Right atrium auricular region (tissue), 2 donors: ENCODE data around the gene CRACR2B. TPM values are rescaled to one million over a fixed set of nuclear protein-coding genes. Genes with fewer than 3 reads are reported as not detected.

Source experiments
- DNase-seq: peaks from one replicate; pipeline ENCODE4 v3.0.0-alpha.2; 2019; ENCODE audit warnings: low spot score
- H3K27ac ChIP-seq, 2 donors: fragments of 200-600 bp; sonication (generic); 1 replicate in 1 of 2; 2 replicates in 1 of 2; pipeline ENCODE4 v1.5.1; 2016 to 2019
- H3K27me3 ChIP-seq, 2 donors: fragments of 200-600 bp; sonication (generic); one replicate each; pipeline versions ENCODE4 v1.5.1 to v1.6.0; 2017 to 2019
- H3K36me3 ChIP-seq: fragments of 200-600 bp; sonication (generic); one replicate; pipeline ENCODE4 v1.5.1; 2016
- H3K4me1 ChIP-seq, 2 donors: fragments of 200-600 bp; sonication (generic); one replicate each; pipeline versions ENCODE4 v1.5.1 to v1.6.0; 2017 to 2019
- H3K4me3 ChIP-seq, 2 donors: fragments of 200-600 bp; sonication (generic); 1 replicate in 1 of 2; 2 replicates in 1 of 2; pipeline ENCODE4 v1.5.1; 2017 to 2019; ENCODE audit warnings: mild to moderate bottlenecking in 1 of 2, moderate library complexity in 1 of 2
- H3K9me3 ChIP-seq, 2 donors: fragments of 200-600 bp; sonication (generic); one replicate each; pipeline ENCODE4 v1.5.1; 2019
- CTCF ChIP-seq, 2 donors: fragments of 200-600 bp; sonication (generic); IDR thresholded peaks; one replicate each; pipeline ENCODE4 v1.5.1; 2019; ENCODE audit warnings: antibody characterized with exemption in 2 of 2
- total RNA-seq, 2 donors: library from RNA; depleted of rRNA; stranded (reverse); fragments of >200 nt; gene quantifications; one replicate each; pipeline ENCODE4 v1.1.0, GENCODE V29; 2016

The CRACR2B gene
- total RNA-seq, 2 donors from 2014 or later, result 15.6 to 29.7 TPM

DNA sequence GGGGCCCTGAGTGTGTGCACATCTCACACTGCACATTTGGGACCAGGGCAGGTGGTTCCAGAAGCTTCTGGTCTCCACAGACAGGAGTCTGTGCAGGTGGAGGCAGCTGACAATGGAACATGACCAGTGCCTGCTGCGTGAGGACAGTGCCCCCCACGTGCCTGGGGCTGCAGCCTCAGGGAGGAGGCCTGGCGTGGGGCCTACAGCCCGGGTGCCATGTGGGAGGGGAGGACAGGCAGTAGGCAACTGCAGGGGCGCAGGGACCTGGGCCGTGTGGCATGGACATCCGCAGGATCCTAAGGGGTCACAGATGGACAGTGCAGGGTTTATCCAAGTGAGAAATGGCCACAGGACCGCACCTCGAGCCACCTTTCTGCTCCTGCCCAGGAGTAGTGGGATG is 43.8 kb downstream of the CRACR2B start:
- Histone ChIP-seq H3K9me3 (no peaks in the 10 kb centered on the region), H3K36me3 (peaks cover 7% of the 10 kb centered on the region), H3K4me1 (peaks cover 0 to 2% of the 10 kb centered on the region in 2 donors), H3K27ac (no peak overlapping the region), H3K4me3 (no peak overlapping the region), H3K27me3 (no peaks in the 10 kb centered on the region)
- no peak for TF ChIP-seq CTCF (IDR thresholded peaks at IDR 0.05)
- DNase-seq, result no peak

GRCh38 chr11:872799-873198 is 45.1 kb downstream of the CRACR2B start:
- H3K4me3 ChIP-seq, result no peak overlapping the region

DNA sequence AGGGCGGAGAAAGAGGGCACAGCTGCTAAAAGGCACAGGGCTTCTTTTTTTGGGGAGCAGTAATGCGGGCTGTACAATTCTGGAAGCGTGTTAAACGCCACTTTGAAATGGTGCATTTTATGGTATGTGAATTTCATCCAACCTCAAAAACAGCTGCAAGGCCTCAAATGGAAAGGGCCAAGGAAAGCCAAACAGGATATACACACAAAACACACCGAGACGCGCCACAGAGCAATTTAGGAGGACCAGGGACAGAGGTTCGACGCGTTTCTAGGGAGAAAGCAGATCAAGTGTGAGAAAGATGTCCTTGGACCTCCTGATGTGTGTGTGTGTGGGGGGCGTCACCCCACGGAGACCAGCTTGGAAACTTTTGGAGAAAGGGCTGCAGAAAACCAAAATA is 46.0 kb downstream of the CRACR2B start:
- H3K27me3 ChIP-seq, result no peaks in the 10 kb centered on the region
- H3K27ac ChIP-seq, result no peak overlapping the region
- peaks cover 0 to 9% of the 10 kb centered on the region in 2 donors for H3K4me1 ChIP-seq
- TF ChIP-seq CTCF (IDR thresholded peaks at IDR 0.05), result no peak
- H3K36me3 ChIP-seq, result no peaks in the 10 kb centered on the region
- no peak for DNase-seq
- no peak overlapping the region for H3K4me3 ChIP-seq
- H3K9me3 ChIP-seq, result no peaks in the 10 kb centered on the region

More at GRCh38 chr11:872799-873198, 45.1 kb downstream of the CRACR2B start:
- H3K4me1 ChIP-seq, result peaks cover 0 to 9% of the 10 kb centered on the region in 2 donors
- TF ChIP-seq CTCF (IDR thresholded peaks at IDR 0.05), result no peak
- no peak for DNase-seq
- H3K27me3 ChIP-seq, result no peaks in the 10 kb centered on the region
- no peaks in the 10 kb centered on the region for H3K9me3 ChIP-seq
- H3K36me3 ChIP-seq, result no peaks in the 10 kb centered on the region
- H3K27ac ChIP-seq, result no peak overlapping the region

DNA sequence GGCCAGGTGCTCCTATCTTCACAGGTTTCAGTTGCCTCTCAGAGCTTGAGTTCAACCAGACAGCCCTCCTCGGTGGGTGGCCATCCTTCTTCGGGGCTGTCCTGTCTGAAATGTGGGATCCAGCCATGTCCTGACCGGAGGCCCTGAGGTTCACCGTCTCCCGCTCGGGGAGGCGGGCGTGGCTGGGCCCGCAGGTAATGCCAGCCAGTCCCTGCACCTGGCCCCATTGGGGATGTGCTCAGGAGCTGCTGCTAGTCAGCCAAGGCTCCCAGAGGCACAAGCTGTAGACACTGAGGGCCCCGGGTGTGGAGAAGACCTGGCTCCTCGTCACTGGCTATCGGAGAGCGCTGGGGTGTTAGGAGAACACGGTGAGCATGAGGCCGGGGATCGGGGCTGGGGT is 47.5 kb downstream of the CRACR2B start:
- peaks cover 0 to 9% of the 10 kb centered on the region in 2 donors for H3K4me1 ChIP-seq

GRCh38 chr11:875769-876301 is 48.1 kb downstream of the CRACR2B start:
- no peak for TF ChIP-seq CTCF (IDR thresholded peaks at IDR 0.05)
- H3K27me3 ChIP-seq, result no peaks in the 10 kb centered on the region
- H3K9me3 ChIP-seq, result no peaks in the 10 kb centered on the region
- peaks cover 9% of the 10 kb centered on the region for H3K36me3 ChIP-seq
- no peak overlapping the region for H3K27ac ChIP-seq
- no peak for DNase-seq
- H3K4me3 ChIP-seq, result no peak overlapping the region
- H3K4me1 ChIP-seq, result peaks cover 0 to 9% of the 10 kb centered on the region in 2 donors

More for the DNA sequence above, 47.5 kb downstream of the CRACR2B start:
- H3K9me3 ChIP-seq, result no peaks in the 10 kb centered on the region
- no peak for DNase-seq
- H3K27ac ChIP-seq, result no peak overlapping the region
- H3K36me3 ChIP-seq, result peaks cover 8% of the 10 kb centered on the region
- H3K27me3 ChIP-seq, result no peaks in the 10 kb centered on the region
- TF ChIP-seq CTCF (IDR thresholded peaks at IDR 0.05), result no peak
- no peak overlapping the region for H3K4me3 ChIP-seq

DNA sequence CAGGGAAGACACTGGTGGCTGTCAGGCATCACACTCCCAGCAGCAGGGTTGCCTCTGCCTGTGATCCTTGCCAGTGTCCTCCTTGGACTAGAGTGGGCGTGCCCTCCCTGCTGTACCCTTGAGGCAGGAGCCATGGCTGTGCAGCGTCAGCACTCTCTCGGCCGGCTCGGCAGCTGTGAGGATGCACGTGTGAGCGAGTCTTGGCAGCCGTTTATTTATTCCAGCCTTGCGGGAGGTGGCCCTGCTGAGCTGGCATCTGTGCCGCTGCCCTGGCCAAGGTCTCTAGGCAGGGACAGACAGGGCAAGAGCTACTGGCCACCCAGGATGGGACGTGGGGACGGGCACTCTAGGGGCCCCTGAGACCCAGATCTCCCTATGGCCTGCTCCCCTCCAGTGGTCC is 48.8 kb downstream of the CRACR2B start:
- no peak overlapping the region for H3K27ac ChIP-seq
- H3K27me3 ChIP-seq, result no peaks in the 10 kb centered on the region
- peaks cover 0 to 9% of the 10 kb centered on the region in 2 donors for H3K4me1 ChIP-seq
- no peak for TF ChIP-seq CTCF (IDR thresholded peaks at IDR 0.05)
- peaks cover 9% of the 10 kb centered on the region for H3K36me3 ChIP-seq
- no peaks in the 10 kb centered on the region for H3K9me3 ChIP-seq
- DNase-seq, result no peak
- H3K4me3 ChIP-seq, result no peak overlapping the region
